ENCODE measurements around the gene ATP5PB.

- TF ChIP-seq MAX (IDR thresholded peaks at IDR 0.05): no peak
- TF ChIP-seq RAD21 (IDR thresholded peaks at IDR 0.05): no peak
- no peak for TF ChIP-seq SP1 (IDR thresholded peaks at IDR 0.05)
- TF ChIP-seq CTCF (IDR thresholded peaks at IDR 0.05; ENCODE audit: low read depth, low read length, missing input control): no peak
- TF ChIP-seq YY1 (IDR thresholded peaks at IDR 0.05): no peak
- TF ChIP-seq NR2F2 (IDR thresholded peaks at IDR 0.05): no peak
- TF ChIP-seq GABPA (IDR thresholded peaks at IDR 0.05 in 1 of 2, conservative IDR thresholded peaks at IDR 0.05 in 1 of 2): no peak
- no peak for TF ChIP-seq JUND (IDR thresholded peaks at IDR 0.05)
Observed at GRCh38 chr1:111469539-111469938, 20.3 kb downstream of the ATP5PB start.
